Stimulated activated CD4-positive, alpha-beta T cell treated with anti-CD3 and anti-CD28 coated beads, TNF-alpha, amount 100 ng/mL, for 24 hours (primary cell): ENCODE results near the gene HDC.

ENCODE experiments used
- DNase-seq, 3 experiments: peaks; one replicate each; pipeline ENCODE4 v3.0.0-alpha.2; 2020; ENCODE audit warnings: low read depth in 3 of 3

HDC gene

GRCh38 chr15:50265620-50266019 lies at the start of gene HDC:
Gene HDC, minus strand, starts transcription at chr15:50265726. Its CDS starts 103 bp downstream, at chr15:50265623.
- DNase-seq, result no peak

- DNase-seq, result no peak
Measured at GRCh38 chr15:50312636-50313035, 47.1 kb upstream of the HDC start.

GRCh38 chr15:50307799-50308198 lies 42.3 kb upstream of the HDC start:
- no peak for DNase-seq

GRCh38 chr15:50304836-50305235 lies 39.3 kb upstream of the HDC start:
- DNase-seq, result no peak

GRCh38 chr15:50302581-50302980 lies 37.1 kb upstream of the HDC start:
- no peak for DNase-seq

- no peak for DNase-seq
Measured at GRCh38 chr15:50298340-50298739, 32.8 kb upstream of the HDC start.

GRCh38 chr15:50295966-50296365 lies 30.4 kb upstream of the HDC start:
- no peak for DNase-seq

- DNase-seq, result no peak
Measured at GRCh38 chr15:50289749-50290148, 24.2 kb upstream of the HDC start.

- DNase-seq, result no peak
Measured at GRCh38 chr15:50287324-50288116, 22.0 kb upstream of the HDC start.

- no peak for DNase-seq
Measured at GRCh38 chr15:50281427-50281826, 15.9 kb upstream of the HDC start.

- DNase-seq, result no peak
Measured at GRCh38 chr15:50280271-50280670, 14.7 kb upstream of the HDC start.

GRCh38 chr15:50278496-50278895 lies 13.0 kb upstream of the HDC start:
- DNase-seq, result no peak

GRCh38 chr15:50277370-50277769 lies 11.8 kb upstream of the HDC start:
- no peak for DNase-seq

GRCh38 chr15:50275908-50276307 lies 10.4 kb upstream of the HDC start:
- DNase-seq, result no peak

- DNase-seq, result no peak
Measured at GRCh38 chr15:50275091-50275490, 9.6 kb upstream of the HDC start.

GRCh38 chr15:50267577-50267976 lies 2.1 kb upstream of the HDC start:
- DNase-seq, result no peak

GRCh38 chr15:50262533-50262932 lies 3.0 kb downstream of the HDC start:
- DNase-seq, result peak in 1 of 3 experiments; percentile 58

- no peak for DNase-seq
Measured at GRCh38 chr15:50261981-50262380, 3.5 kb downstream of the HDC start.

GRCh38 chr15:50260969-50261496 lies 4.5 kb downstream of the HDC start:
- DNase-seq, result no peak

- DNase-seq, result no peak
Measured at GRCh38 chr15:50259276-50259675, 6.2 kb downstream of the HDC start.

- DNase-seq, result no peak
Measured at GRCh38 chr15:50257924-50258323, 7.6 kb downstream of the HDC start.

- no peak for DNase-seq
Measured at GRCh38 chr15:50257332-50257731, 8.2 kb downstream of the HDC start.

- DNase-seq, result no peak
Measured at GRCh38 chr15:50256188-50257041, 9.1 kb downstream of the HDC start.
